CD4-positive, alpha-beta T cell (primary cell): ENCODE measurements around the gene CCSAP. TPM values are rescaled to one million over a fixed set of nuclear protein-coding genes. Genes with fewer than 3 reads are reported as not detected.
A peak's percentile ranks its signal among the peaks of the same experiment; 100 is the strongest.
"Not testable (repeated sequence)": the region's sequence is repeated elsewhere in the genome, so short reads cannot be mapped to it uniquely, and the experiment has no call there.

Experiments used
- ATAC-seq: fragments of 200-7000 bp; cut with Tn5 transposase; one replicate; pipeline ENCODE4 v1.10.0; 2022; ENCODE audit warnings: mild to moderate bottlenecking; ENCODE audit not compliant: poor library complexity
- CTCF ChIA-PET: fragments of 350-600 bp; sonication (Branson Sonifier 250); formaldehyde crosslinking; loops from one replicate; lab custom pipeline; 2021; ENCODE audit warnings: antibody characterized with exemption, inconsistent platforms; lab: Charles Lee
- POLR2A ChIA-PET: fragments of 350-600 bp; sonication (Branson Sonifier 250); formaldehyde crosslinking; loops from one replicate; lab custom pipeline; 2021; ENCODE audit warnings: antibody characterized with exemption, inconsistent platforms; lab: Charles Lee
- DNase-seq, 14 experiments: peaks; one replicate each; pipeline ENCODE4 v3.0.0-alpha.2; 2013 to 2020; ENCODE audit warnings: mixed read lengths in 2 of 14
- H3K27ac ChIP-seq, 2 donors: one replicate each; pipeline versions ENCODE4 v1.5.1 to v1.7.0; 2013; ENCODE audit warnings: low read length in 2 of 2, low read depth in 1 of 2, mild to moderate bottlenecking in 1 of 2
- H3K27me3 ChIP-seq, 2 experiments: 1 replicate in 1 of 2; 2 replicates in 1 of 2; pipeline versions ENCODE4 v1.6.1 to v1.7.0; 2013; ENCODE audit warnings: low read length in 2 of 2, control low read depth in 1 of 2, mild to moderate bottlenecking in 1 of 2, moderate library complexity in 1 of 2; ENCODE audit not compliant: insufficient read depth in 2 of 2, control insufficient read depth in 1 of 2
- H3K36me3 ChIP-seq: one replicate; pipeline ENCODE4 v1.6.1; 2013; ENCODE audit warnings: low read length, control low read depth; ENCODE audit not compliant: insufficient read depth
- H3K4me1 ChIP-seq: one replicate; pipeline ENCODE4 v1.6.1; 2013; ENCODE audit warnings: low read length, control low read depth; ENCODE audit not compliant: insufficient read depth
- H3K4me3 ChIP-seq: one replicate; pipeline ENCODE4 v1.5.1; 2013; ENCODE audit warnings: mild to moderate bottlenecking, low read length, moderate library complexity
- H3K9me3 ChIP-seq, 2 experiments: 1 replicate in 1 of 2; 2 replicates in 1 of 2; pipeline versions ENCODE4 v1.6.1 to v1.7.0; 2013; ENCODE audit warnings: low read length in 2 of 2, mild to moderate bottlenecking in 2 of 2, control low read depth in 1 of 2, moderate library complexity in 1 of 2; ENCODE audit not compliant: control insufficient read depth in 1 of 2, insufficient read depth in 1 of 2
- H3K27ac Mint-ChIP-seq: one replicate; pipeline ENCODE4 v1.8.0; 2020; ENCODE audit warnings: mixed read lengths
- H3K27me3 Mint-ChIP-seq: one replicate; pipeline ENCODE4 v1.8.0; 2021; ENCODE audit warnings: mixed read lengths
- H3K36me3 Mint-ChIP-seq: one replicate; pipeline ENCODE4 v1.8.0; 2021; ENCODE audit warnings: low read depth, mixed read lengths
- H3K4me1 Mint-ChIP-seq: one replicate; pipeline ENCODE4 v1.8.0; 2021; ENCODE audit warnings: low read depth, mixed read lengths
- H3K4me3 Mint-ChIP-seq: one replicate; pipeline ENCODE4 v1.8.0; 2020; ENCODE audit warnings: mild to moderate bottlenecking, mixed read lengths
- H3K9me3 Mint-ChIP-seq: one replicate; pipeline ENCODE4 v1.8.0; 2020; ENCODE audit warnings: mixed read lengths
- intact Hi-C, 2 experiments: fragments of 100-400 bp; cut with DNase I in 1 of 2; cut with micrococcal nuclease in 1 of 2; formaldehyde crosslinking; loops; one replicate each; pipeline versions ENCODE4 v1.15.1 to v1.9.0; 2023 to 2025; cut with DNase I, micrococcal nuclease
- total RNA-seq, 174 experiments: library from RNA in 2 of 174; stranded (reverse) in 2 of 174; gene quantifications; one replicate each; pipeline ENCODE4 v1.2.3 and lab custom pipeline; 2021 to 2026
- TF ChIP-seq, protein P1 (sequence below): fragments of 200-600 bp; IDR thresholded peaks from one replicate; pipeline ENCODE4 v1.8.0; 2022; ENCODE audit warnings: antibody characterized with exemption, mild to moderate bottlenecking

Gene CCSAP
- total RNA-seq, 2 experiments from 2014 or later: 14.3 to 15.2 TPM

GRCh38 chr1:229334269-229334668 is 8.6 kb downstream of the CCSAP start:
- ChIA-PET CTCF (no interaction called here), POLR2A (interaction anchor here (1.0 kb wide), 1 partner anchor 9 kb away, joined by 5 read pairs; the partner anchor contains the start of gene CCSAP)
- intact Hi-C loops: no loop called here
- DNase-seq: no peak
- TF ChIP-seq, protein P1, sequence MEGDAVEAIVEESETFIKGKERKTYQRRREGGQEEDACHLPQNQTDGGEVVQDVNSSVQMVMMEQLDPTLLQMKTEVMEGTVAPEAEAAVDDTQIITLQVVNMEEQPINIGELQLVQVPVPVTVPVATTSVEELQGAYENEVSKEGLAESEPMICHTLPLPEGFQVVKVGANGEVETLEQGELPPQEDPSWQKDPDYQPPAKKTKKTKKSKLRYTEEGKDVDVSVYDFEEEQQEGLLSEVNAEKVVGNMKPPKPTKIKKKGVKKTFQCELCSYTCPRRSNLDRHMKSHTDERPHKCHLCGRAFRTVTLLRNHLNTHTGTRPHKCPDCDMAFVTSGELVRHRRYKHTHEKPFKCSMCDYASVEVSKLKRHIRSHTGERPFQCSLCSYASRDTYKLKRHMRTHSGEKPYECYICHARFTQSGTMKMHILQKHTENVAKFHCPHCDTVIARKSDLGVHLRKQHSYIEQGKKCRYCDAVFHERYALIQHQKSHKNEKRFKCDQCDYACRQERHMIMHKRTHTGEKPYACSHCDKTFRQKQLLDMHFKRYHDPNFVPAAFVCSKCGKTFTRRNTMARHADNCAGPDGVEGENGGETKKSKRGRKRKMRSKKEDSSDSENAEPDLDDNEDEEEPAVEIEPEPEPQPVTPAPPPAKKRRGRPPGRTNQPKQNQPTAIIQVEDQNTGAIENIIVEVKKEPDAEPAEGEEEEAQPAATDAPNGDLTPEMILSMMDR: no peak
- Histone ChIP-seq H3K4me1 (peaks cover 6% of the 10 kb centered on the region), H3K27me3 (no peaks in the 10 kb centered on the region), H3K4me3 (no peak overlapping the region), H3K36me3 (peaks cover 2% of the 10 kb centered on the region), H3K27ac (no peak overlapping the region), H3K9me3 (peaks cover 0 to 8% of the 10 kb centered on the region in 2 experiments)
- H3K27me3 Mint-ChIP-seq: no peaks in the 10 kb centered on the region
- H3K9me3 Mint-ChIP-seq: no peaks in the 10 kb centered on the region
- ATAC-seq: no peak
- peaks cover 20% of the 10 kb centered on the region for H3K4me1 Mint-ChIP-seq
- no peak overlapping the region for H3K4me3 Mint-ChIP-seq
- H3K27ac Mint-ChIP-seq: no peak overlapping the region
- H3K36me3 Mint-ChIP-seq: peaks cover 7% of the 10 kb centered on the region

GRCh38 chr1:229328598-229329362 is 14.1 kb downstream of the CCSAP start:
- H3K27me3 ChIP-seq: no peaks in the 10 kb centered on the region
- H3K36me3 ChIP-seq: peaks cover 15% of the 10 kb centered on the region
- intact Hi-C loops: no loop called here
- H3K4me1 ChIP-seq: peaks cover 12% of the 10 kb centered on the region
- ChIA-PET CTCF (no interaction called here), POLR2A (no interaction called here)
- no peak overlapping the region for H3K27ac ChIP-seq
- peaks cover 0 to 5% of the 10 kb centered on the region in 2 experiments for H3K9me3 ChIP-seq
- Mint-ChIP-seq H3K27me3 (no peaks in the 10 kb centered on the region), H3K4me3 (no peak overlapping the region), H3K4me1 (peaks cover 10% of the 10 kb centered on the region), H3K36me3 (peaks cover 32% of the 10 kb centered on the region), H3K9me3 (no peaks in the 10 kb centered on the region), H3K27ac (no peak overlapping the region)
- ATAC-seq: no peak
- H3K4me3 ChIP-seq: no peak overlapping the region
- TF ChIP-seq, protein P1: no peak
- DNase-seq: no peak

GRCh38 chr1:229327765-229328164 is 15.1 kb downstream of the CCSAP start:
- ATAC-seq: peak; percentile 64
- H3K4me3 ChIP-seq, H3K27ac Mint-ChIP-seq, intact Hi-C loops, H3K9me3 Mint-ChIP-seq, H3K27me3 ChIP-seq, H3K27me3 Mint-ChIP-seq, CTCF ChIA-PET, POLR2A ChIA-PET, H3K9me3 ChIP-seq, H3K4me3 Mint-ChIP-seq: not testable (repeated sequence)
- peaks cover 25% of the 10 kb centered on the region for H3K36me3 ChIP-seq
- peaks cover 41% of the 10 kb centered on the region for H3K36me3 Mint-ChIP-seq
- DNase-seq: peak in 6 of 14 experiments; percentile 10 to 79 (median 40)
- H3K4me1 Mint-ChIP-seq: peaks cover 10% of the 10 kb centered on the region
- H3K4me1 ChIP-seq: peaks cover 12% of the 10 kb centered on the region
- H3K27ac ChIP-seq: peak overlapping the region in 1 of 2 donors; percentile 29
